Bronchial epithelial cell (primary cell): ENCODE data around the gene TMEM231. TPM values are rescaled to one million over a fixed set of nuclear protein-coding genes. Genes with fewer than 3 reads are reported as not detected.

Experiments used
- DNase-seq: peaks from one replicate; pipeline ENCODE4 v3.0.0-alpha.2; 2010; ENCODE audit warnings: low read depth
- FAIRE-seq: peaks from 2 replicates; lab custom pipeline; 2011; peaks lifted over from hg19 to GRCh38; lab: Jason Lieb, UNC
- H3K27me3 ChIP-seq: 2 replicates; pipeline ENCODE4 v1.5.1; 2011; ENCODE audit warnings: low read length; ENCODE audit not compliant: control insufficient read depth, insufficient read depth
- H3K36me3 ChIP-seq: 2 replicates; pipeline ENCODE4 v1.5.1; 2011; ENCODE audit warnings: low read length; ENCODE audit not compliant: control insufficient read depth, insufficient read depth
- H3K4me3 ChIP-seq: 2 replicates; pipeline ENCODE4 v1.5.1; 2011; ENCODE audit warnings: mild to moderate bottlenecking, low read depth, low read length, control low read depth
- total RNA-seq: library from RNA; depleted of rRNA; stranded (reverse); fragments of >200 nt; gene quantifications from 2 replicates; pipeline ENCODE4 v1.2.1, GENCODE V29; 2014
- TF ChIP-seq, protein P1 (sequence below): IDR thresholded peaks from 2 replicates; pipeline ENCODE4 v1.5.1; 2011; ENCODE audit warnings: mild to moderate bottlenecking, moderate library complexity, low read length, control low read depth, inconsistent platforms; ENCODE audit not compliant: insufficient read depth, severe bottlenecking

The TMEM231 gene
- total RNA-seq, 1 donor from 2014 or later, result 9.7 TPM

DNA sequence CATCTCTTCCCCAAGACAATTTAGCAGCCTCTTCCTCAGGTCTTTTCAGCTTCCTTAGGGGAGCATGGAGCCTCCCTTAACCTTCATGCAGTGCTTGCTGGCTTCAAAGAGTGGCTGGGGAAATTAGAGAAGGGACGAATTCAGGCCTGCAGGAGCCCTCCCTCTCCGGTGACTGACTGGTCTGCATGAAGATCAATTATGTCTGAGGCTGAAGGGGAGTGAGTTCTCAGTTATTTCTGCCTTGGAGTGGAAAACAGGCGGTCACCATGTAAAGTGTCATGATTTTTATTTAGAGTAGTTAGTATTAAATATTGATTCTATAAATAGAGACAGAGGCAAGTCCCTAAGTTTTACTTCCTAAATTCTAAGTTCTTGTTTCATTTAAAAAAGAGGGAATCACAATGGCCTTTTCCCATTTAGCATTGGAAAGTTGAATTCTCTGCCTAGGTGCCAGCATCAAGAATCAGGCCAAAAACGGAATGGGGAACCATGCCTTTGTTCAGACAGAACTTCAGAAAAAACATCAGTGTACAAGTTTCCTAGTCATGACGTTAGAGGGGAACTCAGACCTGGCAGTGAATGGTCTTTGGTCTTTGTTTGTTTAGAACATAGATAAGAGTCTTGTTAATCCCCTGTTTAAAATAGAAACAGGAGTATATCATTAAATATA is 14.5 kb upstream of the TMEM231 start:
- Histone ChIP-seq H3K36me3 (peaks cover 15% of the 10 kb centered on the region), H3K27me3 (no peaks in the 10 kb centered on the region), H3K4me3 (no peak overlapping the region)
- DNase-seq, result no peak
- FAIRE-seq, result no peak
- TF ChIP-seq, protein P1, sequence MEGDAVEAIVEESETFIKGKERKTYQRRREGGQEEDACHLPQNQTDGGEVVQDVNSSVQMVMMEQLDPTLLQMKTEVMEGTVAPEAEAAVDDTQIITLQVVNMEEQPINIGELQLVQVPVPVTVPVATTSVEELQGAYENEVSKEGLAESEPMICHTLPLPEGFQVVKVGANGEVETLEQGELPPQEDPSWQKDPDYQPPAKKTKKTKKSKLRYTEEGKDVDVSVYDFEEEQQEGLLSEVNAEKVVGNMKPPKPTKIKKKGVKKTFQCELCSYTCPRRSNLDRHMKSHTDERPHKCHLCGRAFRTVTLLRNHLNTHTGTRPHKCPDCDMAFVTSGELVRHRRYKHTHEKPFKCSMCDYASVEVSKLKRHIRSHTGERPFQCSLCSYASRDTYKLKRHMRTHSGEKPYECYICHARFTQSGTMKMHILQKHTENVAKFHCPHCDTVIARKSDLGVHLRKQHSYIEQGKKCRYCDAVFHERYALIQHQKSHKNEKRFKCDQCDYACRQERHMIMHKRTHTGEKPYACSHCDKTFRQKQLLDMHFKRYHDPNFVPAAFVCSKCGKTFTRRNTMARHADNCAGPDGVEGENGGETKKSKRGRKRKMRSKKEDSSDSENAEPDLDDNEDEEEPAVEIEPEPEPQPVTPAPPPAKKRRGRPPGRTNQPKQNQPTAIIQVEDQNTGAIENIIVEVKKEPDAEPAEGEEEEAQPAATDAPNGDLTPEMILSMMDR, result no peak

DNA sequence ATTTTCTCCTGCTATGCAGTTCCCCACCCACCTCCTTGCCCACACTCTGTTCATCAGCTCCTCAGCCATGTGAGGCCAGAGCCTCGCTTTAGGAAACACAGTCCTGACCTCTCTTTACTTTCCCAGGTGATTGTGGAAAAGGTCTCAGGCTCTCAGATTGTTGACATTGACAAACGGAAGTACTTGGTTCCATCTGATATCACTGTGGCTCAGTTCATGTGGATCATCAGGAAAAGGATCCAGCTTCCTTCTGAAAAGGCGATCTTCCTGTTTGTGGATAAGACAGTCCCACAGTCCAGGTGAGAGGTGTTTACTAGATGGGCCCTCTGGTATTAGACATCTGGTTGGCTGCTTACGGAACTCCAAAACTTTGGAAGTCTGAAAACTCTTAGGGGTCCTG is 11.9 kb upstream of the TMEM231 start:
- TF ChIP-seq, protein P1, result no peak
- DNase-seq, result no peak
- H3K36me3 ChIP-seq, result peaks cover 12% of the 10 kb centered on the region
- FAIRE-seq, result no peak
- H3K4me3 ChIP-seq, result no peak overlapping the region
- no peaks in the 10 kb centered on the region for H3K27me3 ChIP-seq

DNA sequence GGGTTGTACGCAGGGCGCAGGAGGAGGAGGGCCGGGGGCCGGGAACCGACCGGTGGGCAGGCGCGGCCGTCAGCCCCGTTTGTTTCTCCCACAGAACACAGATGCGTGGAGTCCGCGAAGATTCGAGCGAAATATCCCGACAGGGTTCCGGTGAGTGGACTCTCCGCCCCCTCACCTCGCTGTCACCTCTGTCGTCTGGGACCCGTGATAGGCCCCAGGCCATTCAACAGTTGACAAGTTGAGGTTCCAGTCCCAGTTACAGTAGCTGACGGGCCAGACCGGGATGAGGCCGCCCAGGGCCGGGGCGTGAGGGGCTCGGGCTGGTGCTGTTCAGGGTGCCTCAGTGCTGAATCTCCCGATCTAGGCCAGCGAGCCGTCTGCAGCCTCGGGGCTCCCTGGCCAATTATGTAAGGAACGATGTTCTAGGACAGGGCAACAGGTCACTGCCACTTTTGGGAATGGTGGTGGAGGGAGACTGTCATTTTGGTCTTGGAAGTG is 10.8 kb upstream of the TMEM231 start:
- Histone ChIP-seq H3K4me3 (peak overlapping the region; percentile 84), H3K36me3 (peaks cover 6% of the 10 kb centered on the region), H3K27me3 (no peaks in the 10 kb centered on the region)
- FAIRE-seq (no peak), DNase-seq (no peak)
- TF ChIP-seq, protein P1, result no peak

DNA sequence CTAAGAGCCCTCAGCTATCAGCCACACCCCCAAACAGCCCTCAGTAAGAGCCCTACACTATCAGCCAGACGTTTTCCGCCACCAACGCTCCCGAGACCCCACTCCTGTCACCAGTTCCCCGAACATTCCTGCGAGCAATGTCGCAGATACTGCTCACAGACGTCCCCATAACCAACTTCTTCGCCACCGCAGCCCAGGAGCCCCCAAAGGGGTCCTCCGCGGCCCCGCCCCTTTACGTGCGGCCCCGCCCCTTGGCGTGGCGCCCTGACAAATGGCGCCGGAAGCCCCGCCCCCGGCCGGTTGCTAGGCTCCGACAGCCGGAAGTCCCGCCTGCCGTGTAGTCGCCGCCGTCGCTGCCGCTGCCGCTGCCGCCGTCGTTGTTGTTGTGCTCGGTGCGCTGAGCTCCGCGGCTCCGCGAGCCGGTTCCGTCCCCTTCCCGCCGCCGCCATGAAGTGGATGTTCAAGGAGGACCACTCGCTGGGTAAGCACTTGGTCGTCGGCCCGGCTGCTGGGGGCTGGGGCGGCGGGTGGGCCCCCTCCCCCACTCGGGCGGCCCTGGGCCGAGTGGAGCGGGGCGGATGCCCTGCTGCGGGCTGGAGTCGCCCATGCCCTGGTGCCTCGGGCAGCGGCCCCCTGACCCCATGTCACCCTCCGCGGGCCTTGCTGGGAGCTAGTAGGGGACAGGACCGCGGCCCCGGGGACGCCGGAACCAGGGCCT is 10.1 kb upstream of the TMEM231 start, which contains the start of gene GABARAPL2:
Gene GABARAPL2, plus strand, starts transcription at position 340 of the 718 bp plus-strand sequence. Its CDS starts 108 bp downstream, at position 448.
- FAIRE-seq, result no peak
- TF ChIP-seq, protein P1, result no peak
- H3K27me3 ChIP-seq, result no peaks in the 10 kb centered on the region
- H3K36me3 ChIP-seq, result peaks cover 6% of the 10 kb centered on the region
- H3K4me3 ChIP-seq, result peak within 1 kb of the TSS; percentile 84
- peak; percentile 61 for DNase-seq

DNA sequence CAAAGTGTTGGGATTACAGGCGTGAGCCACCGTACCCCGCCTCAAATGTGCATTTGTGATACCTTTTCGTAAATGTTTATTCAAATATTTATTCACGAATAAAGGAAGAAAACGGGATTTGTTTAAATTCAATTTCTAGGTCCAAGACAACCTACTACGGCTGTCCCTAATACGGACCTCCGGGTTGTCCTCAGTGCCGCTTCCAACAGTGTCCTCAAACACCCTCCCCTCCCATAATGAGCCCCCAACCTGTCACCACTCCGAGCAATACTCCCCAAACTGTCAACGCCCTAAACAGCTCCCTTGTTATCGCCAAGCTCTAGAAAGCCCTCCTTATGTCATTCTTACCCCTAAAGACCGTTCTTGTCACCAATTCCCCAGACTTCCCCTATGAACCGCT is 9.6 kb upstream of the TMEM231 start:
- TF ChIP-seq, protein P1, result no peak

More for the DNA sequence above, 9.6 kb upstream of the TMEM231 start:
- Histone ChIP-seq H3K4me3 (peak overlapping the region; percentile 84), H3K36me3 (peaks cover 6% of the 10 kb centered on the region), H3K27me3 (no peaks in the 10 kb centered on the region)
- DNase-seq, result no peak
- FAIRE-seq, result no peak
